Prostate gland (tissue), 2 donors: ENCODE results near the gene PFN4. TPM values are rescaled to one million over a fixed set of nuclear protein-coding genes. Genes with fewer than 3 reads are reported as not detected.
"Not testable (repeated sequence)": the region's sequence is repeated elsewhere in the genome, so short reads cannot be mapped to it uniquely, and the experiment has no call there.

ENCODE experiments used
- DNase-seq: peaks from one replicate; pipeline ENCODE4 v3.0.0-alpha.2; 2019; ENCODE audit warnings: low spot score
- H3K27ac ChIP-seq, 2 donors: fragments of 200-600 bp; sonication (generic); 2 replicates each; pipeline ENCODE4 v1.5.1; 2017 to 2019
- H3K27me3 ChIP-seq: fragments of 200-600 bp; sonication (generic); replicated peaks from 2 replicates; pipeline ENCODE4 v1.5.1; 2019; ENCODE audit not compliant: insufficient read depth
- H3K36me3 ChIP-seq, 2 donors: fragments of 200-600 bp; sonication (generic); 1 replicate in 1 of 2; 2 replicates in 1 of 2; pipeline versions ENCODE4 v1.5.1 to v1.8.1; 2017 to 2019
- H3K4me1 ChIP-seq: fragments of 200-600 bp; sonication (generic); replicated peaks from 2 replicates; pipeline ENCODE4 v1.5.1; 2019
- H3K4me3 ChIP-seq, 2 donors: fragments of 200-600 bp; sonication (generic); 2 replicates each; pipeline ENCODE4 v1.5.1; 2017 to 2019
- H3K9me3 ChIP-seq: fragments of 200-600 bp; sonication (generic); 2 replicates; pipeline ENCODE4 v1.5.1; 2017
- POLR2A ChIP-seq: fragments of 450-650 bp; IDR thresholded peaks from one replicate; pipeline ENCODE4 v1.6.1; 2016; ENCODE audit warnings: antibody characterized with exemption, mild to moderate bottlenecking
- POLR2AphosphoS5 ChIP-seq: sonication (generic); formaldehyde crosslinking; IDR thresholded peaks from one replicate; pipeline ENCODE4 v1.6.1; 2017; ENCODE audit warnings: antibody characterized with exemption
- WGBS: methylation state at CpG from one replicate; pipeline ENCODE4 v1.1.5; 2018; 5-methylcytosine and 5-hydroxymethylcytosine counted together
- intact Hi-C: fragments of 100-400 bp; cut with DNase I; formaldehyde crosslinking; loops from one replicate; pipeline ENCODE4 v1.14.2; 2022
- total RNA-seq, 2 donors: library from RNA; depleted of rRNA; stranded (reverse); fragments of >200 nt; gene quantifications; one replicate each; pipeline ENCODE4 v1.1.0, GENCODE V29; 2016
- TF ChIP-seq, protein P1 (sequence below), 4 experiments: fragments of 200-600 bp in 2 of 4; fragments of 450-650 bp in 2 of 4; sonication (generic) in 2 of 4; IDR thresholded peaks; 1 replicate in 3 of 4; 2 replicates in 1 of 4; pipeline ENCODE4 v1.5.1; 2016 to 2019; ENCODE audit warnings: antibody characterized with exemption in 4 of 4, mild to moderate bottlenecking in 2 of 4, moderate library complexity in 2 of 4

The PFN4 gene
- total RNA-seq, 2 donors from 2014 or later: 16.9 TPM; not detected in 1

DNA sequence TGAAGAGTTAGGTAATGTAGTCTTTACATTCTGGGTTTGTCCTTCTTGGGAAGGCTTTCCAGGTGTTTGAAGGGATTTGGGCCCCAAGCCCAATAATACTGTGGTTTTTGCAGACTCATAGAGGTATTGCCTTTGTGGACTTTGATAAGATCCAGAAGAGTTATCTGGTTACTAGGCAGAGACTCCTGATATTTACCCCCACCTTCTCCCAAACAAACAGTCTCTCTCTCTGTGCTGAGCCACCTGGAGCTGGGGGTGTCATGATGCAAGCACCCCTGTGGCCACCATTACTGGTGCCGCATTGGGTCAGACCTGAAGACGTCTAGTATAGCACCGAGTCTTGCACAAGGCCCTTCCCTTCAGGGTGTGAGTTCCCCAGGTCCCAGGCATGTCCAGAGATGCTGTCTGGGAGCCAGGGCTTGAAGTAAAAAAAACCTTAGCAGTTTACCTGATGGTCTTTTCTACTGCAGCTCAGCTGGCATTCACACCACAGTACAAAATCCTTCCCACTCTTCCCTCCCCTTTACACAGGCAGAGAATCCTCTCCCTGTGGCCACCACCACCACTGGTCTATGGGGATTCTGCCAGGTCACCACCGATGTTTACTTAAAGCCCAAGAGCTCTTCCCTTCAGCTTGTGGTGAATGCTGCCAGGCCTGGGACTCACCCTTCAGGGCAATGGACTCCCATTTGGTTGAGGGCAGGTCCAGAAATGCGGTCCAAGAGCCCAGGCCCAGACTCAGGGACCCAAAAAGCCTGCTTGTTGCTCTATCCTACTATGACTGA, 29.5 kb upstream of the PFN4 start:
- TF ChIP-seq, protein P1, sequence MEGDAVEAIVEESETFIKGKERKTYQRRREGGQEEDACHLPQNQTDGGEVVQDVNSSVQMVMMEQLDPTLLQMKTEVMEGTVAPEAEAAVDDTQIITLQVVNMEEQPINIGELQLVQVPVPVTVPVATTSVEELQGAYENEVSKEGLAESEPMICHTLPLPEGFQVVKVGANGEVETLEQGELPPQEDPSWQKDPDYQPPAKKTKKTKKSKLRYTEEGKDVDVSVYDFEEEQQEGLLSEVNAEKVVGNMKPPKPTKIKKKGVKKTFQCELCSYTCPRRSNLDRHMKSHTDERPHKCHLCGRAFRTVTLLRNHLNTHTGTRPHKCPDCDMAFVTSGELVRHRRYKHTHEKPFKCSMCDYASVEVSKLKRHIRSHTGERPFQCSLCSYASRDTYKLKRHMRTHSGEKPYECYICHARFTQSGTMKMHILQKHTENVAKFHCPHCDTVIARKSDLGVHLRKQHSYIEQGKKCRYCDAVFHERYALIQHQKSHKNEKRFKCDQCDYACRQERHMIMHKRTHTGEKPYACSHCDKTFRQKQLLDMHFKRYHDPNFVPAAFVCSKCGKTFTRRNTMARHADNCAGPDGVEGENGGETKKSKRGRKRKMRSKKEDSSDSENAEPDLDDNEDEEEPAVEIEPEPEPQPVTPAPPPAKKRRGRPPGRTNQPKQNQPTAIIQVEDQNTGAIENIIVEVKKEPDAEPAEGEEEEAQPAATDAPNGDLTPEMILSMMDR (IDR thresholded peaks at IDR 0.05): no peak
- no peak for TF ChIP-seq POLR2AphosphoS5
- TF ChIP-seq POLR2A: no peak
- 98% methylated on average over 5 of the region's 5 CpGs for WGBS
- H3K4me1 ChIP-seq: no peaks in the 10 kb centered on the region
- intact Hi-C loops: no loop called here
- H3K27ac ChIP-seq: no peak overlapping the region
- no peaks in the 10 kb centered on the region for H3K36me3 ChIP-seq
- no peaks in the 10 kb centered on the region for H3K27me3 ChIP-seq
- no peaks in the 10 kb centered on the region for H3K9me3 ChIP-seq
- DNase-seq: no peak
- no peak overlapping the region for H3K4me3 ChIP-seq

- intact Hi-C loops: no loop called here
- H3K27ac ChIP-seq: no peak overlapping the region
- no peak for TF ChIP-seq POLR2AphosphoS5
- TF ChIP-seq, protein P1 (IDR thresholded peaks at IDR 0.05): no peak
- no peak for TF ChIP-seq POLR2A
- no peak overlapping the region for H3K4me3 ChIP-seq
- H3K9me3 ChIP-seq: no peaks in the 10 kb centered on the region
- H3K4me1 ChIP-seq: no peaks in the 10 kb centered on the region
- no peak for DNase-seq
- no peaks in the 10 kb centered on the region for H3K36me3 ChIP-seq
- no peaks in the 10 kb centered on the region for H3K27me3 ChIP-seq
Observed at GRCh38 chr2:24147364-24147763, 24.2 kb upstream of the PFN4 start.

DNA sequence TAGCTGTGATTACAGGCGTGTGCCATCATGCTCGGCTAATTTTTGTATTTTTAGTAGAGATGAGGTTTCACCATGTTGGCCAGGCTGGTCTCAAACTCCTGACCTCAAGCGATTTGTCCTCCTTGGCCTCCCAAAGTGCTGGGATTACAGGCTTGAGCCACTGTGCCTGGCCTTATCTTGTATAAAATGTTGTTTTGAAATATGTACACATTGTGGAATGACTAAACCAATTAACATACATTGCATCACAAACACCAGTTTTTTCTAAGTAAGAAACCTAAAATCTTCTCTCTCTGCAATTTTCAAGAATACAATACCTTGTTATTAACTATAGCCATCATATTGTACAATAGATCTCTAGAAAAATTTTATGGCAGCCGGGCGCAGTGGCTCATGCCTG, 17.2 kb upstream of the PFN4 start:
- H3K4me3 ChIP-seq, intact Hi-C loops, H3K9me3 ChIP-seq, DNase-seq, H3K36me3 ChIP-seq, H3K4me1 ChIP-seq, H3K27ac ChIP-seq, H3K27me3 ChIP-seq: not testable (repeated sequence)
- 94% methylated on average over 5 of the region's 5 CpGs for WGBS

GRCh38 chr2:24132543-24132942, 9.4 kb upstream of the PFN4 start:
- WGBS: 99% methylated on average over 3 of the region's 3 CpGs
- Histone ChIP-seq H3K4me3 (no peak overlapping the region), H3K27me3 (no peaks in the 10 kb centered on the region), H3K4me1 (no peaks in the 10 kb centered on the region), H3K27ac (no peak overlapping the region), H3K36me3 (no peaks in the 10 kb centered on the region), H3K9me3 (no peaks in the 10 kb centered on the region)
- DNase-seq: no peak
- intact Hi-C loops: no loop called here
- TF ChIP-seq, protein P1 (IDR thresholded peaks at IDR 0.05): no peak
- TF ChIP-seq POLR2A: no peak
- no peak for TF ChIP-seq POLR2AphosphoS5

GRCh38 chr2:24125956-24126355, 2.8 kb upstream of the PFN4 start:
- DNase-seq: no peak
- Histone ChIP-seq H3K4me3 (no peak overlapping the region), H3K27ac (no peak overlapping the region), H3K9me3 (no peaks in the 10 kb centered on the region), H3K27me3 (no peaks in the 10 kb centered on the region), H3K36me3 (no peaks in the 10 kb centered on the region), H3K4me1 (peaks cover 4% of the 10 kb centered on the region)
- TF ChIP-seq POLR2A (no peak), POLR2AphosphoS5 (no peak)
- TF ChIP-seq, protein P1 (IDR thresholded peaks at IDR 0.05): no peak
- intact Hi-C loops: no loop called here
- WGBS: 21% methylated on average over 1 of the region's 1 CpG
